Stimulated activated CD8-positive, alpha-beta memory T cell treated with anti-CD3 and anti-CD28 coated beads, Interleukin-12 subunit alpha, Interleukin-12 subunit beta, amount 100 ng/mL, for 1 hour (primary cell): ENCODE results near the gene FUNDC2.
A peak's percentile ranks its signal among the peaks of the same experiment; 100 is the strongest.
"Not testable (repeated sequence)": the region's sequence is repeated elsewhere in the genome, so short reads cannot be mapped to it uniquely, and the experiment has no call there.

Experiments used
- DNase-seq: peaks from one replicate; pipeline ENCODE4 v3.0.0-alpha.2; 2020; ENCODE audit warnings: low read depth

Gene FUNDC2

DNA sequence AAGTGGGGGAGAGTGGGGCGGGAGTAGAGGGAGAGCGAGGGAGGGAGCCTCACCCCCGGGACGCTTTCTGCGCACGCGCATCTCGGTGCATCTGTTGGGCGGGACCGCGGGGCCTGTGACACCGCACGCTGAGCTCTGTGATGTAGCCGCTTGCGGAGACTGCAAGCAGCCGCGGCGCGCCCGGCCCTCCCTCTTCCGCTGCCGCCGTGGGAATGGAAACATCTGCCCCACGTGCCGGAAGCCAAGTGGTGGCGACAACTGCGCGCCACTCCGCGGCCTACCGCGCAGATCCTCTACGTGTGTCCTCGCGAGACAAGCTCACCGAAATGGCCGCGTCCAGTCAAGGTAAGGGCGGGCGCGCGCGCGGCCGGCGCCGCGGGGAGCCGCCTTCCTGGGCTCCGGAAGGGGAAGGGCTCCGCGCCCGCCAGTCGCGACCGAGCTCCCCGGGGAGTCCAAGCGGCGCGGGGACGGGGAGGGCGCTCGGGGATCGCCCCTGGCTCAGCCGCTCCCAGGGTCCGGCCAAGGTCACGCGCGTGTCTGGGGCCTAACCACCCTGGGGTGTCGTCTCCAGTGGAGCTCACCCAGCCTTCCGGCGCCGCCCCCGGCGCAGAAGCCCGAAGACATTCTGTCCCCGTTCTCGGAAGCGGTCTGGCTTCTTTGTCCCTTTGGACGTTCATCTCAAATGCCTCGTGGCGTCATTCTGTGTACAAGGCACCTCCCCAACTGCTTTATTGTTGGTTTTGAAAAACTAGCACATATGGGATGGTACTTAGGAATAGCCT is at the start of gene FUNDC2:
FUNDC2 (plus strand) TSS at position 118 of the 782 bp plus-strand sequence; CDS start at position 213, 95 bp downstream.
- peak; percentile 87 for DNase-seq

- no peak for DNase-seq
Measured at GRCh38 chrX:154979629-154980028, 47.0 kb upstream of the FUNDC2 start.

DNA sequence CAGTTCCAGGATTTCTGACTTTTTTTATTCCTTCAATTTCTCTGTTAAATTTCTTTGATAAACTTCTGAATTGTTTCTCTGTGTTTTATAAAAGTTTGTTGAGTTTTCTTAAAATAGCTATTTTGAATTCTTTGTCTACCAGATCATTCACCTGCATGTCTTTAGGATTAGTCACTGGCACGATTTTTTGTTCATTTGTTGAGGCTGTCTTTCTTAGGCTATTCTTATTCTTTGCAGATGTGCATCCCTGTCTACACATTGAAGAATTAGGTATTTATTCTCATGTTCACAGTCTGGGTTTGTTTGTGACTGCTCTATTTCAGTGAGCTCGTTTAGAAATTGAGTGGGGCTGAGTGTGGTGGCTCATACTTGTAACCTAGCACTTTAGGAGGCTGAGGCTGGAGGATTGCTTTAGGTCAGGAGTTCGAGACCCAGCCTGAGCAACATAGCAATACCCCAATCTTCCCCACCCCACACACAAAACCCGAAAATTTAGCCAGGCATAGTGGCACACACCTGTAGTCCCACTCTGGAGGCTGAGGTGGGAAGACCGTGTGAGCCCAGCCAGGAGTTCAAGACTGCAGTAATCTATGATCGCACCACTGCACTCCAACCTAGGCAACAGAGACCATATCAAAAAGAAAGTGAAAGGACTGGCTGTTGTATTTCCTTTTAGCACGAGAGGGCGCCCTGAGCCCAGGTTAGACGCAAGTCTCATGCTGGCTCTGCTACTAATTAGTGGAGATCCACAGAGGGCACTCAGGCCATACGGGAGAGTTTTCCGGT is 46.1 kb upstream of the FUNDC2 start:
- DNase-seq = peak; percentile 56

DNA sequence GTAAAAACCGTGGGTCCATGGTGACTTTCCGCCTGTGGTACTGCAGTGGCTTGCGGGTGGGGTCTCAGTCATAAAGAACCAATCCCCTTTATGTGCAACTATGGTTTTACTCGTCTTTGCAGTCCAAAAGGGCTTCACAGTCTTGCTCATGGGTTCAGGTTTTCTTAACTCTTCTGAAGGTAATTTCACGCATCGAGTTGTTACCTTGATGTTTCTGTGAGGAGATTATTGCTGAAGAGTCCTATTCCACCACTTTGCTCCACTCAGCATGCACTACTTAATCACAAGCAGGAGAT is 45.6 kb upstream of the FUNDC2 start:
- no peak for DNase-seq

GRCh38 chrX:154986826-154987575 is 39.6 kb upstream of the FUNDC2 start:
- DNase-seq = no peak

- no peak for DNase-seq
Measured at GRCh38 chrX:154987940-154988339, 38.7 kb upstream of the FUNDC2 start.

DNA sequence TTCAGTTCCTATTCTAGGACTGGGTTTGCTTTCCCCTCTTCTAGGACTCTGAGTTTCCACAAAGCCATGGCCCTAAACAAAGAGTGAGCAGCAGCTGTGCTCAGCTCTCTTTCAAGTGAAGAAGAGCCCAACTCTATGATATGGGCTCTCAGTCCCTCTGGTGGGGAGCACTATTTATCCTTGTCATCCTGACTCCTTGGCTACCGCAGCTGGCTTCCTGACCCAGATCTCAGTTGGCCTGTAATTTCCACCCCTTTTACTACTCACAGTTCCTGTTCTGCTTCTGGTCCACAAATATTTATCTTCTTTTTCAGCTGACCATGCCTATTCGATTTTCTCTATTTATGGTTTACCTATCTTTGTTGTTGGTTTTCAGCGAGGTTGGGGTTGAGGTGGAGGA is 37.9 kb upstream of the FUNDC2 start:
- DNase-seq = no peak

DNA sequence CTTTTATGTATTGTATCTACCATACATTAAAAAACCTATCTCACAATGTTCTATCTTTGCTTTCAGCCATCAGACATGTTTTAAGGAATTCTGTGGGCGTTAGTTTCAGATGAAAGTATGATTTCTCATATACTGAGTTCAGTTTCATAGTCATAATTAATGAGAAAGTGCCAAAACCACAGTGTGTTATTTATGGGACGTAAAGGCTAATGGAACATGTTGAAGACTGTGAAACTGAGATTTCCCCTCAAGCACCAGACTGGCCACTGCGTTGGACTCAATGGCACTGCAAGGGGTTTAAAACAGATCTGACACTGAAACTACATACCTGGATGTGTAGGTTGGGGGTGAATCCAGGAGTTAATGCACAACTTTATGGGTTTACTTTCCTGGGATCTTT is 36.1 kb upstream of the FUNDC2 start:
- no peak for DNase-seq

DNA sequence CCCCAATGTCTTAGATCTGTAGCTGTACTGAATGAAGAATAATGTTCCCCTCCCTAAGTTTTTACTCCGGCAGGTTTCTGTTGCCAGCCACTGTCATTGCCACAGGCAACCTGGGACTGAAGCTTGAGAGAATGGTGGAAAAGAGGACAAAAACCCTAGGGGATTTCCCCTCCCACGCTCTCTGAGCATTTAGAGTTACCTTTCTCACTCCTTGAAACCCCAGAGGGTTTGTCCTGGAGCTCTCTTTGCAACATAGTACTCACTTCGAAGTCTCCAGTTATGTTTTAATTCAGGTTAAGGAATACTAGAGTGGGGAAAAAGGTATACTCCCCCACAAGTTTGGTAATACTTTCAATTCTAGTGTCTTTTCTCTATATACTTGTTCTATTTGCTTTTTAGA is 35.6 kb upstream of the FUNDC2 start:
- DNase-seq = no peak

- no peak for DNase-seq
Measured at GRCh38 chrX:154991476-154991875, 35.2 kb upstream of the FUNDC2 start.

DNA sequence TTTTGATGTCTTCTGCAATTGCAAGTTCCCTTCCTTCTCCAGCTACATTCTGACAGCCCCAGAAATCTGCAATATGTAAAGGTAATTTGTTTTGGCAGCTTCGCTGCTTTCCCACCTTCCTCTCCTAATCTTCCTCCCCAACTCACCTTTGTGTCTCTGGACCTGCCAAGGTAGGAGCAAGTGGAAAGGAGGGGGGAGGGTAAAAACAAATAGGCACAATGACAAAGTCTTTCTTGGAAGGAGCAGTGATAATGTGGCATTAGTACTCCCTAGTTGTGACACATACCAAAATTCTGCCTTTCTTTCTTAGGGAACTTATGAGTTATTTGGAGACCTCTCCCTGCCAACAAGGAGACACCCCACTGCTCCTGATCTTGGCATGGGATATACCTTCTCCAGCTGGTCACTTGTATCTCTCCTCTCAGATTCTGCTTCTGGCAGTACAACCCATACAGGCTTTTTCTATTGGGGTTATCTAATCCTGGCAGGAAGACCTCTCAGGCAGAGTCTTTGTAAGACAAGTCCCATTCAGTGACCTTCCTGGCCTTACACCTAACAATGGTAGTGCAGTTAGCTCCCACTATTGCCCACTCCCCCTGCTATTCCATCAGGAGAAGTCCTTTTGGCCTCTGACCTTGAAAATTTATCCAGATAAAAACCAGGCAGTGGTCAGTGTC is 28.3 kb upstream of the FUNDC2 start:
- DNase-seq = no peak

- DNase-seq = no peak
Measured at GRCh38 chrX:155000841-155001240, 25.8 kb upstream of the FUNDC2 start.

GRCh38 chrX:155001873-155002272 is 24.8 kb upstream of the FUNDC2 start:
- no peak for DNase-seq

- no peak for DNase-seq
Measured at GRCh38 chrX:155005190-155005589, 21.5 kb upstream of the FUNDC2 start.

GRCh38 chrX:155006379-155006778 is 20.3 kb upstream of the FUNDC2 start:
- not testable (repeated sequence) for DNase-seq

DNA sequence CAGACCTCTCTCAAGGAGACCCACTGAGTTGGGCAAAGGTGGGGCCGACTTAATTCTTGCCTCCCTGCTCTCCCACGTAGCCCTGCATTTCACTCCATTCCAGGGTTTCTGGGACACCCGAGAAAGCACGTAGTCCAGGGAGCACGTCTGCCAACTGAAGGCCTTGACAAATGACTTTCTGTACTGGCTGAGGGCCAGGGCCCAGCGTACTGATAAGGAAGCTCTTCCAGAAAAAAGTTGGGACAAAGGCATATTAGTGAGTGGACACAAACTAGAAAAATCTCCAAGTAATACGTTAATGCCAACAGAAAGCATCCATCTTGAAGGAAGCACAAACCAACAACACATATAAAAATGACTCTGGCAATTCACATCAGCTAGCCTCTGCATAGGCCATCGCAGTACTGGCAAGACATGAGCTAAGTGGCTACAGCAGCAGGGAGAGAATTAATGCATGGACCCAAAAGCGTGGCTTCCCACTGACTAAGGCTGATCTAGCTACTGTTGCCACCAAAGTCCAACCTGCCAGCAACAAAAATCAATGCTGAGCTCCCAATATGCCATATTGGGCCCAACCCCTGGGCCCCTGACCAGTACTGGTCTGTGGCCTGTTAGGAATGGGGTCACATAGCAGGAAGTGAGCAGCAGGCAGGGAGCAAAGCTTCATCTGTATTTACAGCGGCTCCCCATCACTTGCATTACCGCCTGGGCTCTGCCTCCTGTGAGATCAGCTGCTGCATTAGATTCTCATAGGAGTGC is 19.6 kb upstream of the FUNDC2 start:
- not testable (repeated sequence) for DNase-seq

- not testable (repeated sequence) for DNase-seq
Measured at GRCh38 chrX:155008578-155008977, 18.1 kb upstream of the FUNDC2 start.

DNA sequence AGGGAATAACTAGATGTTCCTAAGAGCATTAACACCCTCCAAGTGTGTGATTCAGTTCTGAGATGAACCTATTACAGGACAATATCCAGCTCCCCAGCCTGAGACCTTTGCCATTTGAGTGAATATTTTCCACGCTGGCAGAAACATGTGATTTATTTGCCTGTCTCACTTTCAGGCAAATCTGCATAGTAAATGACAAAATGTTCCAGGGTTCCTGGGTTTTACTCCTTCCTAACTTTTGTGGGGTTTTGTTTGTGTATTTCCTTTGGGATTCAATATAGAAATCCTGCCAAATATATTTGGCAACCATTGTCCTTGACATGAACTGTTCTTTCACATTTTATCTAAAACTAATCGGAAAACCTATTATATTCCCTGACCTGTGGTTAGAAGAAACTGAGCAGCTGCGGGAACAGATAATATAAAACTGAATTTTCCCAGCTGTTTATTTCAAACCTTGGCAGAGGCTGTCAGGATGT is 16.6 kb upstream of the FUNDC2 start:
- DNase-seq = no peak

GRCh38 chrX:155020591-155020990 is 6.1 kb upstream of the FUNDC2 start:
- DNase-seq = no peak

DNA sequence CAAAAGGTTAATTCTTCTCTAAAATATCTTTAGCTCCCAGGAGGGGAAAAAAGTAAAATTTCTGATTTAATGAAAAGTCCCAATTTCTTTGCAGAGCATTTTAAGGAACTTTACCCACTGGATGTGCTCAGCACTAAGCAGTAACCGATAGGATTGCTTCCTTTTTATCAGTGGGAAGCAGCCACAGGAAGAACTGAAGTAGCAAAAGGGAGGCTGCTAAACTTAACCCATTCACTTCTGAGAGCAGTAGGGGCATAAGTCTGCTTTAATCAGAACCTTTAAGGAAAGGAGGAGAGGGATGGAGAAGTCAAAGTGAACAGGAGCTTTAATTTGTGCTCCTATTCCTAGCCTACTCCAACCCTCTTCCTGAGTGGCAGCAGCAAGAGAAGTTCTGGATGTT is 4.1 kb upstream of the FUNDC2 start, which contains the start of gene F8:
F8 (minus strand) TSS at position 139 of the 400 bp plus-strand sequence. CDS start 171 bp downstream, outside the sequence.
- DNase-seq = no peak
